Stimulated activated memory B cell treated with anti-CD40 and anti-IgM and Interleukin-4, amounts not matched to agents 10 μg/mL and 1 μg/mL and 100 μg/mL, for 72 hours (primary cell): ENCODE measurements around the gene AURKB.
A peak's percentile ranks its signal among the peaks of the same experiment; 100 is the strongest.
"Not testable (repeated sequence)": the region's sequence is repeated elsewhere in the genome, so short reads cannot be mapped to it uniquely, and the experiment has no call there.

ENCODE experiments used
- ATAC-seq: fragments of 150-1000 bp; cut with Tn5 transposase; 2 replicates; pipeline ENCODE4 v1.10.0; 2021
- H3K27ac Mint-ChIP-seq: one replicate; pipeline ENCODE4 v1.8.0; 2022; ENCODE audit warnings: mild to moderate bottlenecking, mixed read lengths
- H3K27me3 Mint-ChIP-seq: one replicate; pipeline ENCODE4 v1.8.0; 2022; ENCODE audit warnings: mixed read lengths
- H3K36me3 Mint-ChIP-seq: one replicate; pipeline ENCODE4 v1.8.0; 2022; ENCODE audit warnings: mixed read lengths
- H3K4me1 Mint-ChIP-seq: one replicate; pipeline ENCODE4 v1.8.0; 2022; ENCODE audit warnings: mixed read lengths
- H3K4me3 Mint-ChIP-seq: one replicate; pipeline ENCODE4 v1.8.0; 2022; ENCODE audit warnings: mild to moderate bottlenecking, moderate library complexity, mixed read lengths
- H3K9me3 Mint-ChIP-seq: one replicate; pipeline ENCODE4 v1.8.0; 2022; ENCODE audit warnings: mixed read lengths

The AURKB gene

DNA sequence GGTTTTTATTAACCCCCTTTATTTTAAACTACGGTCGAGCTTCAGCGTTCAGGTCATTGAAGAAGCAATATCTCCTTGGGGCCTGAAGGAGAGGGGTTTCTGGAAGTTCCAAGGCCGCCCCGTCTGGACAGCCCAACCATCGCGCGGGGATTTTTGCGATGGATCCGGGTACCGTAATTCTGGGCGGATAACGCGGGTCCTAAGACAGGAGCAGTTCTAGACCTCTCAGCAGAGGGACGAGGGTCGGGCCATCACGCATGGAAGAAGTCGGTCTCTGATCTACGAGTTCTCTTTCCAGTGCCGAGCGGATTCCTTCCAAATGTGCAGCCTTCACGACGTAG is 24.0 kb downstream of the AURKB start:
- Mint-ChIP-seq H3K36me3 (no peaks in the 10 kb centered on the region), H3K4me1 (peaks cover 17% of the 10 kb centered on the region), H3K27ac (no peak overlapping the region), H3K27me3 (no peaks in the 10 kb centered on the region), H3K9me3 (no peaks in the 10 kb centered on the region), H3K4me3 (no peak overlapping the region)
- ATAC-seq, result peak; percentile 2

DNA sequence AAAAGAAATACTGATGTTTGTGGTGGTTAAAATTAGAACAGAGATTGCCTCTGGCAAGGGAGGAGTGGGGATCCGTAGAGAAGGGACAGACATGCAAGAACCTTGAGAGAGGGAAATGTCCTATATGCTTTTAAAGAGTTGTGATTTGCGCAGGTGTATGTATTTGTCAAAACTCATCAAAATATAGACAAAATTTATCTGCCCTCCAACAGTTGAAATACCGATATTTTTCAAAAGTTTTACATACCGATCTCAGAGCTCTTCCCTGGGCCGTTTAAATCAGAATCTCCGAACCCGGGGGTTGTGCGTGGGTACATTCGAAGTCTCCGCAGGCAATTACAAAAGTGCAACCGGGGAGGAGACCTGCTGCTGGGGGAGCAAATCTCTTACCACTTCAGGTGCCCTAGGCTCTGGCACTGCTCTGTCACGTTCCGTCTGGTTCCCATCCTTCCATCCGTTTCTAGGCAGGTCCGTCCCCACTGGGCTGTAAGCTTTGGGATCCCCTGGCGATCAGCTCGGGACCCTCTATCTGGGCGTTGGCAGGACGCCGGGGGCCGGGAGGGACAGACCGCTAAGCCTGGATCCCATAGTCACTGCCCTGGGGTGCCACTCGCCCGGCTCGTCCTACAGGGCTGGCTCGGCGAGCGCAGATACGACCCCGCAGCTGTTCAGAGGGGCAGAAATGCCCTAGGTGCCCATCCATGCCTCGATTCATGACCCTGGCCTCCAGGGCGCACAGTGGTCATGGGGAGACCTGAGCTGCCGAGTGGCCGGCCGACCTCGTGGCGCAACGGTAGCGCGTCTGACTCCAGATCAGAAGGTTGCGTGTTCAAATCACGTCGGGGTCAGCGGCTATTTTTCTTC is 24.6 kb downstream of the AURKB start:
- H3K4me3 Mint-ChIP-seq, result no peak overlapping the region
- no peak overlapping the region for H3K27ac Mint-ChIP-seq

DNA sequence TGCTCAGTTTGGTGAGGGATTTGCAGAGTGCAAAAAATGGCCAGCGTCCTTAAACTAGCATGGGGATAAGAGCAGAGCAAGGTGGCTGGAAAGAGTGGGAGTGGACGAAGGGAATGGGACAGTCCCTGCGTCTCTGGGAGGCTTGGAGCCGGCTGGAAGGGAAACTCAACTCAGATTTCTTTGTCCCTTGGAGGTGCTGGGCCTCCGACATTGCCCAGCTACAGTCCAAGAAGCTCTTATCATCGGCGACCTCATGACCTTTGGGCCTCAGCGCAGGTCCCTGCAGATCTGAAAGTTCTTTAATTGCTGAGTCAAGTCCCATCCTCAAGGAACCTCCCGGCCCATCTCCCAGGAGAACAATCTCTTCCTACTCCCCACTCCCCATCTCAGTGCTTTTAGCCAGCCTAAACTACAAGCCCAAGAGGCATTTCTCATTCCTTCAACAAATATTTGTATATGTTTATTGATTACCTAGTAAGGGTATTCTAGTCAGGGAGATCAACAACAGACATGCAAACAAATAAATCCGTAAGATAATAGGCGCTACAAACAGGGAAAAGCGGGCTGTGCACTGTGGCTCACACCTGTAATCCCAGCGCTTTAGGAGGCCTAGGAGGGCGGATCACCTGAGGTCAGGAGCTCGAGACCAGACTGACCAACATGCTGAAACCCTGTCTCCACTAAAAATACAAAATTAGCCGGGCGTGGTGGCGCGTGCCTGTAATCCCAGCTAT is 33.2 kb downstream of the AURKB start:
- H3K4me1 Mint-ChIP-seq, result peaks cover 54% of the 10 kb centered on the region
- no peaks in the 10 kb centered on the region for H3K9me3 Mint-ChIP-seq
- H3K4me3 Mint-ChIP-seq, result peak overlapping the region; percentile 88
- H3K27ac Mint-ChIP-seq, result peak overlapping the region; percentile 84
- H3K27me3 Mint-ChIP-seq, result no peaks in the 10 kb centered on the region
- no peaks in the 10 kb centered on the region for H3K36me3 Mint-ChIP-seq
- no peak for ATAC-seq

More for the DNA sequence above, 24.6 kb downstream of the AURKB start:
- Mint-ChIP-seq H3K36me3 (no peaks in the 10 kb centered on the region), H3K9me3 (no peaks in the 10 kb centered on the region), H3K4me1 (peaks cover 16% of the 10 kb centered on the region), H3K27me3 (no peaks in the 10 kb centered on the region)
- ATAC-seq, result peak; percentile 56

DNA sequence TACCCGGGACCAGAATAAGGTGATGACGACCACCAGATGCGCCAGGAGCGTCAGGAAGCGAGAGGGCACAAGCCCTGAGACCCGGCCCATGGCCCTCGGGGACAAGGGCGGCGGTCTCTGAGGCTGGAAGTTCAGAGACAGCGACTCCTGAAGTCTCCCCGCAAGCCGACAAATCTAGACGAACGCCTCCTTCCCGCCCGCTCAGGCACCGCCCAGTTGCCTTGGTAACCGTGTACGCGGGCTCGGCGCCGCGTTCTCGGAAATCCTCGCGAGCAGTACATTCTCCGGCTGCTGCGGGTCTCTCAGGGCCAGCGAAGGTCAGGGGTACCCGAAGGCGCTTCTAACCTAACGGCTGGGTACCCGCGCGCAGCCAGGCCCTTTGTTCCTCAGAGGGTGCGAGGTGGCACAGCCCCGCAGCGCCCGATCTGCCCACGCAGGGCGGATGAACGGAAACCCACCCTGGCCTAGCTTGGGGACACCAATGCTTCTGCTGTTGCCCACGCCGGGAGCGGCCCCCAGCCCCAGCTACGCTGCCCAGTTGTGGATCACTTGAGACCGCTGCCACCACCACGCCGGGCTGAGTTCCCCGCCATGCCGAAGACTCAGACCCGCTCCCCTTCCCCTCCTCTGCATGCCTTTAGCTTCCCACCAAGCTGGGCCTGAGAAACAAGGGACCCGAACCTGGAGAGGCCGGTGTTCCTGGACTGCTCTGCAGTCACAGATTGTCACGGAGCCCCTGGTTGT is 34.0 kb downstream of the AURKB start, which contains the start of gene TMEM107:
Gene TMEM107 (minus strand): TSS at position 184 of the 744 bp plus-strand sequence. CDS start 94 bp downstream, at position 90.
- ATAC-seq, result peak; percentile 70
- Mint-ChIP-seq H3K27me3 (no peaks in the 10 kb centered on the region), H3K9me3 (no peaks in the 10 kb centered on the region), H3K27ac (peak within 1 kb of the TSS; percentile 84), H3K4me1 (peaks cover 56% of the 10 kb centered on the region), H3K4me3 (peak within 1 kb of the TSS; percentile 88), H3K36me3 (no peaks in the 10 kb centered on the region)

DNA sequence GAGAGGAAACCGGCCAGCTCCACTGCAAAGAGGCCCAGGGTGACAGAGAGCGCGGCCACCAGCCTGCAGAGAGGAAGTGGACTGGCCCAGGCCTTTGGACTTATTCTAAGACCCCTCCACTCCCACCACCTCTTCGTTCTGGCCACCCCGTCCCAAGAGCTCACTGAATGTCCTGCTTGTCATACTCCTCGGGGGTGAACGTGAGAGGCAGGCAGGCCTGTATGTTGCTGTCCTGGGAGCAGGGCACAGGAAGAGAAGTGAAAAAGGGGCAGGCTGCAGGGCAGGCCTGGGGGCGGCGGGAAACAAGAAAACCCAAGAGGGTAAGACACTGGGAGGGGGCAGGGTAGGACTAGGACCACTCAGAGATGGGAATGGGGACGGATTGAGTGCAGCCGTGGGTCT is 34.6 kb downstream of the AURKB start:
- peaks cover 58% of the 10 kb centered on the region for H3K4me1 Mint-ChIP-seq
- H3K27me3 Mint-ChIP-seq, result no peaks in the 10 kb centered on the region
- H3K4me3 Mint-ChIP-seq, result peak overlapping the region; percentile 88
- no peaks in the 10 kb centered on the region for H3K36me3 Mint-ChIP-seq
- peak overlapping the region; percentile 84 for H3K27ac Mint-ChIP-seq
- peak; percentile 13 for ATAC-seq
- H3K9me3 Mint-ChIP-seq, result no peaks in the 10 kb centered on the region

DNA sequence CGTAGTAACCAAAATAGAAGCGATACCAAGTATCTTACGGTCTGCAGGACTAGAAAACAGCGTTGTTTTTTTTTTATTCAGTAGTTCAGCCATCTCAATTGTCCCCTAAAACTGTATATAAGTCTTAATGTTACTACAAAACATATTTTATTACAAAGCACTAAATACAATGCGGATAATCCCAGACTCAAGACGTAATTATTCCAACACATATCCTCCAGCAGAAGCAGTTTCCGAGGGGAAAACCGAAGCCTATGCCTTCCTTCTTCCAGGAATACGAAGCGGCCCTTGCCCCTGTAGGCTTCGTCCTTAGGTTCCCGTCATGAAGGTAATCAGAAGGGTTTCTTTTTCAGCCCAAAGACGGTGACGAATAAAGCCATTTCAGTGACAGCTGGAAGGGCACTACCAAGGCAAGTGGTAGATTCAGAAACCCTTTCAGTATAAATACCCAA is 36.5 kb downstream of the AURKB start:
- no peaks in the 10 kb centered on the region for H3K9me3 Mint-ChIP-seq
- H3K27ac Mint-ChIP-seq, result peak overlapping the region; percentile 100
- H3K27me3 Mint-ChIP-seq, result no peaks in the 10 kb centered on the region
- ATAC-seq, result no peak
- H3K36me3 Mint-ChIP-seq, result no peaks in the 10 kb centered on the region
- peaks cover 58% of the 10 kb centered on the region for H3K4me1 Mint-ChIP-seq
- H3K4me3 Mint-ChIP-seq, result peak overlapping the region; percentile 94

DNA sequence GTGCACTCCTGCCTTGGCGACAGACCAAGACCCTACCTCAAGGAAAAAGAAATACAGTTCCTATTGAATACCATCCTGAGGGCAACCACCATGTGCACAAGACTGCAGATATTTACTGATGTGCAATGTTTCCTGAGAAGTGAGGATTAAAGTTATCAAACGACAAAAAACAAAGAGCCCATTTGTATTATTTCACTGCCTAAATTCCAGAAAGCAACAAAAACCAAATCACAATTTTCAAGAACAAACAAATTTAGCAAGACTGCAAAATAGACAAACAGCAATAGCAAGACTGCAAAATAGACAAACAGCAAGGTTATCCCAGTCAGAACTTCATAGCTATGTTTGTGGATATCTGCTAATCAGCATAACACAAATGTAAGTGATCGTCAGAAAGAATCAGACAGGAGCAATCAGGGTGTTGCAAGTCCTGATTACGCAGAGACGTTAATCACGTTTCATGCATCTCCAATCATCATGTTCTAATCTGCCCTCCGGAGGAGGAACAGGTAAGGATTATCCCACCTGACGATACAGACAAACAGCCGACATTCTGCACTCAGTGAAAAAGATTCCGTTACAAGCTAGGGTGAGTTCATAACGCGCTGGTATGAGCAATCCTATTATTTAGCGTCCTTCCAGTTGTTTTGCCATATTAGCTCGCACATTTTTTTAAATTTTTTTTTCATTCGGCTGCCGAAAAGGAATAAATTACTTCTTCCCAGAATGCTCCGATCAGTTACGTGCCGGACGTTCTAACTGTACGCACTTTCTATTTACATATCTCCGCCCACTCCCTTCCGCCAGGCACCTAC is 37.1 kb downstream of the AURKB start:
- Mint-ChIP-seq H3K36me3 (no peaks in the 10 kb centered on the region), H3K27me3 (no peaks in the 10 kb centered on the region), H3K4me3 (peak overlapping the region; percentile 94), H3K4me1 (peaks cover 58% of the 10 kb centered on the region), H3K9me3 (no peaks in the 10 kb centered on the region), H3K27ac (peak overlapping the region; percentile 100)
- peak; percentile 93 for ATAC-seq

DNA sequence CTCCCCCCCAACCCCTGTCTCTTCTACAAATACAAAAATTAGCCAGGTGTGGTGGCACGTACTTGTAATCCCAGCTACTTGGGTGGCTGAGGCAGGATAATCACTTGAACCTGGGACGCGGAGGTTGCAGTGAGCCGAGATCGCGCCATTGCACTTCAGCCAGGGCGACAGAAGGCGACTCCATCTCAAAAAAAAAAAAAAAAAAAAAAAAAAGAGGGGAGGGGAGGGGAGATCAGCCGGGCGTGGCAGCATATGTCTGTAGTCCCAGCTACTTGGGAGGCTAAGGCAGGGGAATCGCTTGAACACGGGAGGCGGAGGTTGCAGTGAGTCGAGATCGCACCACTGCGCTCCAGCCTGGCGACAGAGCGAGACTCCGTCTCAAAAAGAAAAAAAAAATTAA is 40.2 kb downstream of the AURKB start:
- H3K36me3 Mint-ChIP-seq, H3K27ac Mint-ChIP-seq, H3K27me3 Mint-ChIP-seq, ATAC-seq, H3K4me3 Mint-ChIP-seq, H3K9me3 Mint-ChIP-seq: not testable (repeated sequence)
- H3K4me1 Mint-ChIP-seq, result peaks cover 39% of the 10 kb centered on the region

DNA sequence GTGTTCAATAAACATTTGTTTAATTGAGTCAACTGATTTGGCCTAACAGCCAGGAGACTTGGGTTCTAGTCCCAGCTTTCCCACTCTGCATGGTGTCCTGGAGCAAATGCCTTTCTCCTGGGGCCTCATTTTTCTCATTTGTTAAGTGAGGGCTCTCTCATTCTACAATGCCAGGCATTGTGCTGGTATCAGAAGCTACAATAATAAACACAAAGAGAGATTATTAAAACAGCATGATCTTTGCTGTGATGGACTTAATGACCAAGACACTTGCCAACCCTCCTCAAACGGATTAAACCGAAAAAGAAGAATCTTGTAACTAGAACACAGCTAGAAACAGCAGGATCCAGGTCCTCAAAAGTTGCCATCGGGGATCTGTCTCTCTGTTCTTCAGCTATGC is 42.8 kb downstream of the AURKB start:
- Mint-ChIP-seq H3K27ac (no peak overlapping the region), H3K36me3 (no peaks in the 10 kb centered on the region), H3K4me3 (no peak overlapping the region), H3K27me3 (no peaks in the 10 kb centered on the region), H3K9me3 (no peaks in the 10 kb centered on the region), H3K4me1 (peaks cover 34% of the 10 kb centered on the region)
- no peak for ATAC-seq

DNA sequence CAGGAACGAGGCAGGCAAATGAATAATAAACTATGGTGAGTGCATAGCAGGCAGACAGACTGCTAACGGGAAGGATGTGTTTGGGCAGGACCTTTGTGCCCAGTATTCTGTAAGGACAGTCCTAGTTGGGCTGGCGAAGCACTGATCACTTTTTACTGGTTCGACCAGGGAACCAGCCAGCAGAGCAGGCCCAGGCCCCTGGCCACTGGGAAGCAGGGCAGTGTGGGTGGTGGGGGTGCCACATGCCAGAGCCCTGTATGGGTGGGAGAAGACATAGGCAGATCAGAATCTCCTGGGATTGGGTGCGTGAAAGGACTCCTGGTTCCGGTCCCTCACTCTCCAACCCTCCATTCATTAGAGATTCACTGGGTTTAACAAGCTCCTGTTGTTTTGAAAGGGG is 43.6 kb downstream of the AURKB start:
- Mint-ChIP-seq H3K27me3 (no peaks in the 10 kb centered on the region), H3K9me3 (no peaks in the 10 kb centered on the region), H3K4me3 (no peak overlapping the region), H3K36me3 (peaks cover under 1% of the 10 kb centered on the region), H3K27ac (no peak overlapping the region), H3K4me1 (peaks cover 33% of the 10 kb centered on the region)
- ATAC-seq, result no peak

DNA sequence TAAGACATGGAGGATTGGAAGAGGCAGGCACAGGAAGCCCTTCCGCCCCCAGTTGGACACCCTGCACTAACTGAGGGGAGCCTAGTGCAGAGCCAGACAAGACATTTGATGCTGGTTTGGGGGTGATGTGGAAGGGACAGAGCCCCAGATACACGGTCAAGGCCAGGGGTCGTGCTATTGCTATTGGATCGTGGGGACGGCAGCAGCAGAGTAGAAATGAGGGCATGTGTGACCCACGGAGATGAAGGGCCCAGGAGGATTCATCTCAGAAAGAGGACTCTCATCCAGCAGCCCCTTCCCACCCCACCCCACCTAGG is 45.6 kb downstream of the AURKB start:
- no peaks in the 10 kb centered on the region for H3K27me3 Mint-ChIP-seq
- peaks cover 20% of the 10 kb centered on the region for H3K36me3 Mint-ChIP-seq
- no peak for ATAC-seq
- H3K9me3 Mint-ChIP-seq, result no peaks in the 10 kb centered on the region
- H3K4me3 Mint-ChIP-seq, result no peak overlapping the region
- H3K4me1 Mint-ChIP-seq, result peaks cover 47% of the 10 kb centered on the region
- peak overlapping the region; percentile 99 for H3K27ac Mint-ChIP-seq

DNA sequence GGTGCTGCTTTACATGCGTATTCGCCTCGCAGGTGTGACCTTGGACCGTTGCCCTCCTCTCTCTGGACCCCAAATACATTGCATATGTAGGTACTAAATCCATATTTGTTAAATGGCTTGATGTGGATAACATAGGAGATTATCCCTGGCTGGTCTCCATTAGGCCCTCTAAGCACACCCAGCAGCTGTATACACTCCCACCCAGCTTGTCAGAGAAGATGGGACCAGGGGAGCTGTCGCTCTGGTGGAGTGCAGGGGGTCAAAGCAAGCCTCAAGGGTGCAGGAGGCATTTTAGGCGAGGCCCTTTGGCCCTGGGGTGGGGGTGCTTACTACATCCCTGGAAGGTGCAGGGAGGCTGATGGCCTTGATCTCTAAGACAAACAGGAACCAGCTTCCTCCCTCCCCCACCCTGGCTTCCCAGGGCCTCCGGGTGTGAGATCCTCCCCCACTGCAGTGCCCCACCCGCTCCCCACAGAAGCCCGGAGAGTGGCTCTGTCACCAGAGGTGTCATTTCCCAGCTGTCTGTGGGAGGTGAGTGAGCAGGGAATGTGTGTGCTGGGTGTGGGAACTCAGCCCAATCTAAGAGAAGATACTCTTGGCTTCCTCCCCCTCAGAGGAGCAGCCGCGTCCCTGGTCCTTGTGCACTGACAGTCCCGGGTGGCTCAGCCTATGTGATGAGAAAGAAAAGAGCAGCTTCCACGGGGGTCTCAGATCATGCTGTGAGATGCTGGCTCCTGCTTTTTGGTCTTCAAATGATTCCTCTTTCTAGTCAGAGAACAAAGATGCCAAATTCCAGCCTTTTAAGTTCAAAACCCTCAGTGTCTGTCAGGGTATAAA is 46.2 kb downstream of the AURKB start:
- H3K36me3 Mint-ChIP-seq, result peaks cover 24% of the 10 kb centered on the region
- H3K27me3 Mint-ChIP-seq, result no peaks in the 10 kb centered on the region
- H3K27ac Mint-ChIP-seq, result peak overlapping the region; percentile 99
- no peaks in the 10 kb centered on the region for H3K9me3 Mint-ChIP-seq
- no peak for ATAC-seq
- H3K4me1 Mint-ChIP-seq, result peaks cover 53% of the 10 kb centered on the region
- H3K4me3 Mint-ChIP-seq, result peak overlapping the region; percentile 99

DNA sequence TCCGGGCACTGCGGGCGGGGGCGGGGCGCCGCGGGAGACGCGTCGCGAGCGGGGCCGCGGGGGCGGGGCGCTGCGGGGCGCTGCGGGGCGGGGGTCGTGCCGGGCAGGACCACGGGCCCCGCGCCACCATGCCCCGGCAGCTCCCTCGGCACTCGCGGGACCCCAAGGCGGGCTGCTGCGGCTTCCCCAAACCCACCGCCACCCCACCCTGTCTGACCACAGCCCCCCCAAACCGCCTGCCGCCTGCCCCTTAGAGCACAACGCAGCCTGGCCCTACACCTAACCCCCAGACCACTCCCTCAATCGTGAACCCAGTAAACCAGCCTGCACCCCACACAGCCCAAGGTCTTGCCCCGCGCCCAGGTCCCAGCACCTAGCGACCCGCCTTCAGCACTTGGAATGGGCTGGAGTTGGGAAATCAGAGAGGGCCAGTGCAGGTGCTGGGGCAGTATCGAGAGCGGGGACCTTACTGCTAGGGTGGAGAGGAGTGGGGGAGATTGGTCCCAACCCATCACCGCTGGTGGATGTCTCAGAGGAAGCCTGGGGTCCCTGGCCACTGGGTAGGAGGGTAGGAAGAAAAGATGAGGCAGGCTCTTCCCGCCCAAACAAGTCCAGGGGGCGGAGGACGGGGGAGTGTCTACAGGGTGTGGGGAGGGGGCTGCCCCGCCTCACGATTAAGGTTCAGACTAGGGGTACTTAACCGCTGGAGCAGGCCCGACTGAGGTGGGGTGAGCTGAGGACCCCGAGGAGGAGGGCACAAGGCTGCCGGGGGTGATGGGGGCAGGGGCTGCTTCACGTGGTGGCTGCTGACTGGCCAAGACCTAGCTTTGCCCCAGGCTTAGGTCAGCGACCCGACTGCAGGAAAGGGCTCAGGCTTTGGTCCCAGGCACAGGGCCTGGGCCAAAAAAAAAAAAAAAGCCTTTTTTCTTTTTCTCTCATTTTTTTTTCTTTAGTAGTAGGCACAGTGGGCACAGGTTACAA is 47.1 kb downstream of the AURKB start:
- H3K27ac Mint-ChIP-seq, result peak overlapping the region; percentile 99
- no peaks in the 10 kb centered on the region for H3K9me3 Mint-ChIP-seq
- H3K4me3 Mint-ChIP-seq, result peak overlapping the region; percentile 99

More for the DNA sequence above, 47.1 kb downstream of the AURKB start:
- peaks cover 24% of the 10 kb centered on the region for H3K36me3 Mint-ChIP-seq
- no peaks in the 10 kb centered on the region for H3K27me3 Mint-ChIP-seq
- H3K4me1 Mint-ChIP-seq, result peaks cover 62% of the 10 kb centered on the region
- ATAC-seq, result peak; percentile 51
